Activated T-helper 2 cell treated with anti-CD3 and anti-CD28 coated beads, Interferon-gamma antibody, Interleukin-2, Interleukin-4, amounts not matched to agents 10 μg/mL and 5 μg/mL and 100 μg/mL, durations not matched to agents 14 hours and 24 hours and 36 hours (primary cell): ENCODE results near the gene COA7. TPM values are rescaled to one million over a fixed set of nuclear protein-coding genes. Genes with fewer than 3 reads are reported as not detected.

Experiments used
- DNase-seq: peaks from one replicate; pipeline ENCODE4 v3.0.0; 2021; ENCODE audit warnings: low spot score
- H3K27ac Mint-ChIP-seq: one replicate; pipeline ENCODE4 v1.8.0; 2021; ENCODE audit warnings: mixed read lengths
- H3K27me3 Mint-ChIP-seq: one replicate; pipeline ENCODE4 v1.8.0; 2021; ENCODE audit warnings: low read depth, mixed read lengths
- H3K36me3 Mint-ChIP-seq: one replicate; pipeline ENCODE4 v1.8.0; 2021; ENCODE audit warnings: low read depth, mixed read lengths
- H3K4me1 Mint-ChIP-seq: one replicate; pipeline ENCODE4 v1.8.0; 2021; ENCODE audit warnings: low read depth, mixed read lengths
- H3K4me3 Mint-ChIP-seq: one replicate; pipeline ENCODE4 v1.8.0; 2021; ENCODE audit warnings: low read depth, mild to moderate bottlenecking, moderate library complexity, mixed read lengths
- H3K9me3 Mint-ChIP-seq: one replicate; pipeline ENCODE4 v1.8.0; 2021; ENCODE audit warnings: mixed read lengths
- intact Hi-C: fragments of 100-400 bp; cut with micrococcal nuclease; formaldehyde crosslinking; loops from one replicate; pipeline ENCODE4 v1.15.1; 2023
- total RNA-seq: library from RNA; stranded (reverse); gene quantifications from 2 replicates; pipeline ENCODE4 v1.2.3, GENCODE V29; 2022

The COA7 gene
- total RNA-seq, 1 donor from 2014 or later: 31.5 TPM

DNA sequence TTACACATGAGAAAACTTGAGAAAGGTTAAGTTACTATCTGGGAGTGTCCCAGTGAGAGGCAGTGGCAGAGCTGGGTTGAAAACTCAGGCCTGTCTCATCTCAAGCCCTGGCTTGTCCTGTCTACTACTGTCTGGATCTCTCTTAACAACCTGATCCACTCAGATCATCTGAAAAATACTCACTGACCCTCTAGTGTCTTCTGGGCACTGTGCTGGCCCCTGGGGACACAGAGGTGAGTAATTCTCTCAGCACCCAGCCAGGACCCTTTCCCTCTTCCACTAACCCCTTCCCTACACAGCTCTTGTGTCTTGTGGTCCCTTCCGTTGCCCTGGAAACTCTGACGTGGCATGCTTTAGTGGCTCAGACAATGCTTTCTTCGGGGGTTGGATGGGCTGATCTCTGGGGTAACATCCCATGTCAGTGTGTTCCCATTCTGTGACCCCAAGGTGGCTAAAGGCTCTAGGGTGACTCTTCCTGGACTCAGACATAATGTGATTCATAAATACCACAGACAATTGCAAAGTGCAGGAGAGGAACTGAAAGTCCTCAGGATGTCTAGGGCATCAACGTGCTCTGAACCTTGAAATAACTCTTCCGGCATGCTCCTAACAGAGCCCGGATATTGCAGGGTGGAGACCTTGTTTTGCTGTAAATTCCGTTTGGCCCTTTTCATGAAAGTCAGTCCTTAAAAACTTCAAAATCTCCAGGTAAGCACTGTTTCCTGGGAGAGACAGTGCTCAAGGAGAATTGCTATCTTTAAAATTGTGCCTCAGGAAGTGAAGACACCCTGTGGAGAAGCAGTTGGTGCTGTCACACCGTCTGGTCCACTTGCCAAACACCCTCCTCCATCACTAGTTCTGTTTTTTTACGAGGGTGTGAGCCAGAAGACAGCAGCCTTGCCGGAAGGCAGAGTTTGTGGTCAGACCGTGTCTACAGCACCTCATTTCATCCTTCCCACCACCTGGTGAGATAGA lies 61.1 kb downstream of the COA7 start:
- peak; percentile 78 for DNase-seq
- Mint-ChIP-seq H3K27me3 (peaks cover 7% of the 10 kb centered on the region), H3K9me3 (peaks cover 7% of the 10 kb centered on the region), H3K27ac (peak overlapping the region; percentile 99), H3K4me1 (peaks cover 51% of the 10 kb centered on the region), H3K4me3 (peak overlapping the region; percentile 69), H3K36me3 (peaks cover 16% of the 10 kb centered on the region)
- intact Hi-C loops: loop anchor here (1.0 to 5.0 kb wide), 2 partner anchors 22 to 85 kb away; partner anchors contain the start of gene TUT4

GRCh38 chr1:52635321-52636089 lies 62.6 kb downstream of the COA7 start:
- peaks cover 7% of the 10 kb centered on the region for H3K27me3 Mint-ChIP-seq
- intact Hi-C loops: loop anchor here (5.0 kb wide), 1 partner anchor 83 kb away; the partner anchor contains the start of gene TUT4
- H3K9me3 Mint-ChIP-seq: peaks cover 7% of the 10 kb centered on the region
- H3K4me3 Mint-ChIP-seq: no peak overlapping the region
- H3K4me1 Mint-ChIP-seq: peaks cover 48% of the 10 kb centered on the region
- H3K36me3 Mint-ChIP-seq: peaks cover 16% of the 10 kb centered on the region
- no peak for DNase-seq
- peak overlapping the region; percentile 54 for H3K27ac Mint-ChIP-seq

Other genes starting within 250 kb of the COA7 start
- 61.6 and 63.1 TPM in 2 replicates for gene TUT4, start 145.3 kb downstream of the COA7 start, total RNA-seq
- 29.9 and 31.1 TPM in 2 replicates for gene GPX7, start 96.0 kb downstream of the COA7 start, total RNA-seq
- 1.9 and 2.5 TPM in 2 replicates for gene SHISAL2A, start 65.2 kb downstream of the COA7 start, total RNA-seq
- 12.7 and 13.2 TPM in 2 replicates for gene ZYG11B, start 28.1 kb upstream of the COA7 start, total RNA-seq
- gene ZYG11A, start 144.4 kb upstream of the COA7 start, total RNA-seq: 0.30 and 0.37 TPM in 2 replicates
- gene ECHDC2, start 223.4 kb upstream of the COA7 start, total RNA-seq: 52.3 and 61.6 TPM in 2 replicates
- 58.8 and 66.1 TPM in 2 replicates for gene SCP2, start 228.9 kb upstream of the COA7 start, total RNA-seq